Fibroblast of skin of abdomen (primary cell): ENCODE measurements around the gene NEU3. TPM values are rescaled to one million over a fixed set of nuclear protein-coding genes. Genes with fewer than 3 reads are reported as not detected.
"Not testable (repeated sequence)": the region's sequence is repeated elsewhere in the genome, so short reads cannot be mapped to it uniquely, and the experiment has no call there.

Source experiments
- DNase-seq: peaks from one replicate; pipeline ENCODE4 v3.0.0-alpha.2; 2013
- polyA plus RNA-seq, 2 experiments: library from polyadenylated mRNA; unstranded; fragments of 120-200 nt; gene quantifications; one replicate each; pipeline ENCODE4 v1.2.1, GENCODE V29; 2013; ENCODE audit not compliant: insufficient read length in 2 of 2

The NEU3 gene
- polyA plus RNA-seq (2013, experiment 1 of 2; ENCODE audit: insufficient read length), result 5.9 TPM
- polyA plus RNA-seq (2013, experiment 2 of 2; ENCODE audit: insufficient read length), result 5.3 TPM

GRCh38 chr11:74988541-74989259, at the start of gene NEU3:
TSS of gene NEU3 (plus strand) at chr11:74988933. CDS start at chr11:74989061, 128 bp downstream.
- DNase-seq, result peak; percentile 70

- DNase-seq, result no peak
Measured at GRCh38 chr11:74941492-74941891, 47.2 kb upstream of the NEU3 start.

- no peak for DNase-seq
Measured at GRCh38 chr11:74942073-74942759, 46.5 kb upstream of the NEU3 start.

- DNase-seq, result peak; percentile 8
Measured at GRCh38 chr11:74948546-74948897, 40.2 kb upstream of the NEU3 start.

GRCh38 chr11:74948898-74949752, 39.6 kb upstream of the NEU3 start, which contains the start of the genes SPCS2 and XRRA1:
TSS of gene SPCS2 (plus strand) at chr11:74949266. CDS start at chr11:74949286, 20 bp downstream.
TSS of gene XRRA1 (minus strand) at chr11:74949091. CDS start at chr11:74940878, 8,213 bp downstream.
- DNase-seq, result peak; percentile 99

GRCh38 chr11:74949753-74950137, 39.0 kb upstream of the NEU3 start:
- peak; percentile 10 for DNase-seq

- DNase-seq, result no peak
Measured at GRCh38 chr11:74950374-74950969, 38.3 kb upstream of the NEU3 start.

GRCh38 chr11:74951226-74951625, 37.5 kb upstream of the NEU3 start:
- DNase-seq, result no peak

GRCh38 chr11:74952752-74953151, 36.0 kb upstream of the NEU3 start:
- DNase-seq, result no peak

- no peak for DNase-seq
Measured at GRCh38 chr11:74953451-74953850, 35.3 kb upstream of the NEU3 start.

GRCh38 chr11:74954199-74954598, 34.5 kb upstream of the NEU3 start:
- DNase-seq, result no peak

GRCh38 chr11:74956397-74957015, 32.2 kb upstream of the NEU3 start:
- no peak for DNase-seq

- DNase-seq, result no peak
Measured at GRCh38 chr11:74957937-74958629, 30.6 kb upstream of the NEU3 start.

GRCh38 chr11:74960128-74960527, 28.6 kb upstream of the NEU3 start:
- not testable (repeated sequence) for DNase-seq

- no peak for DNase-seq
Measured at GRCh38 chr11:74966651-74967050, 22.1 kb upstream of the NEU3 start.

GRCh38 chr11:74970852-74971395, 17.8 kb upstream of the NEU3 start:
- DNase-seq, result no peak

- DNase-seq, result no peak
Measured at GRCh38 chr11:74971424-74971823, 17.3 kb upstream of the NEU3 start.

GRCh38 chr11:74978041-74978440, 10.7 kb upstream of the NEU3 start:
- DNase-seq, result no peak

GRCh38 chr11:74980634-74981033, 8.1 kb upstream of the NEU3 start:
- no peak for DNase-seq

- DNase-seq, result no peak
Measured at GRCh38 chr11:74981888-74982287, 6.8 kb upstream of the NEU3 start.

GRCh38 chr11:74984070-74984469, 4.7 kb upstream of the NEU3 start:
- no peak for DNase-seq
